ENCODE results near the gene BRD9. TPM values are rescaled to one million over a fixed set of nuclear protein-coding genes. Genes with fewer than 3 reads are reported as not detected.
A peak's percentile ranks its signal among the peaks of the same experiment; 100 is the strongest.

The BRD9 gene
- total RNA-seq, 4 donors from 2014 or later, result 26.5 to 44.9 (median 34.3) TPM

- peaks cover 0 to 56% (median 0%) of the 10 kb centered on the region in 4 donors for H3K27me3 ChIP-seq
- intact Hi-C loops (cut with DNase I), result no loop called here
- H3K9me3 ChIP-seq, result no peaks in the 10 kb centered on the region
- DNase-seq (ENCODE audit: extremely low spot score), result no peak
- WGBS, result 85% methylated on average over 16 of the region's 16 CpGs
- H3K27ac ChIP-seq (replicated peaks in 1 of 4), result no peak overlapping the region
- no peak overlapping the region for H3K4me3 ChIP-seq
- peaks cover 0 to 4% (median 0%) of the 10 kb centered on the region in 4 donors for H3K36me3 ChIP-seq
- H3K4me1 ChIP-seq, result peaks cover 7 to 24% (median 18%) of the 10 kb centered on the region in 4 donors
- TF ChIP-seq EP300 (IDR thresholded peaks at IDR 0.05) (no peak), CTCF (IDR thresholded peaks at IDR 0.05) (no peak), POLR2AphosphoS5 (IDR thresholded peaks at IDR 0.05) (no peak), POLR2A (IDR thresholded peaks at IDR 0.05; ENCODE audit: low read depth) (no peak)
Observed at GRCh38 chr5:851553-851952, 41.0 kb downstream of the BRD9 start.

GRCh38 chr5:851076-851475, 41.5 kb downstream of the BRD9 start:
- no peak for TF ChIP-seq EP300 (IDR thresholded peaks at IDR 0.05)
- no peak for TF ChIP-seq POLR2A (IDR thresholded peaks at IDR 0.05; ENCODE audit: low read depth)
- TF ChIP-seq POLR2AphosphoS5 (IDR thresholded peaks at IDR 0.05), result no peak
- TF ChIP-seq CTCF (IDR thresholded peaks at IDR 0.05), result no peak
- Histone ChIP-seq H3K27ac (replicated peaks in 1 of 4) (no peak overlapping the region), H3K4me1 (peaks cover 7 to 24% (median 18%) of the 10 kb centered on the region in 4 donors), H3K9me3 (no peaks in the 10 kb centered on the region), H3K27me3 (peaks cover 0 to 56% (median 0%) of the 10 kb centered on the region in 4 donors), H3K4me3 (no peak overlapping the region), H3K36me3 (peaks cover 0 to 6% (median 0%) of the 10 kb centered on the region in 4 donors)
- intact Hi-C loops (cut with DNase I), result no loop called here
- DNase-seq (ENCODE audit: extremely low spot score), result no peak
- 58% methylated on average over 9 of the region's 19 CpGs for WGBS

- Histone ChIP-seq H3K9me3 (no peaks in the 10 kb centered on the region), H3K36me3 (peaks cover 0 to 6% (median 0%) of the 10 kb centered on the region in 4 donors), H3K4me1 (peaks cover 7 to 24% (median 18%) of the 10 kb centered on the region in 4 donors), H3K4me3 (peak within 1 kb of the TSS; percentile 14 to 22 (median 17)), H3K27me3 (peaks cover 0 to 52% (median 0%) of the 10 kb centered on the region in 4 donors), H3K27ac (replicated peaks in 1 of 4) (no peak within 1 kb of the TSS)
- TF ChIP-seq CTCF (IDR thresholded peaks at IDR 0.05) (no peak), EP300 (IDR thresholded peaks at IDR 0.05) (no peak), POLR2A (IDR thresholded peaks at IDR 0.05; ENCODE audit: low read depth) (no peak), POLR2AphosphoS5 (IDR thresholded peaks at IDR 0.05) (no peak)
- intact Hi-C loops (cut with DNase I), result no loop called here
- WGBS, result 75% methylated on average over 23 of the region's 27 CpGs
- DNase-seq (ENCODE audit: extremely low spot score), result no peak
Observed at GRCh38 chr5:850511-851006, 42.0 kb downstream of the BRD9 start, which contains the start of gene ZDHHC11. ZDHHC11 (minus strand) TSS chr5:850986; CDS start chr5:850602, 384 bp downstream.

- peaks cover 7 to 24% (median 18%) of the 10 kb centered on the region in 4 donors for H3K4me1 ChIP-seq
- no peaks in the 10 kb centered on the region for H3K9me3 ChIP-seq
- H3K36me3 ChIP-seq, result peaks cover 0 to 6% (median 0%) of the 10 kb centered on the region in 4 donors
- WGBS, result 60% methylated on average over 5 of the region's 20 CpGs
- peak overlapping the region; percentile 14 to 22 (median 17) for H3K4me3 ChIP-seq
- peaks cover 0 to 44% (median 0%) of the 10 kb centered on the region in 4 donors for H3K27me3 ChIP-seq
- intact Hi-C loops (cut with DNase I), result no loop called here
- H3K27ac ChIP-seq (replicated peaks in 1 of 4), result no peak overlapping the region
- TF ChIP-seq POLR2A (IDR thresholded peaks at IDR 0.05; ENCODE audit: low read depth) (no peak), POLR2AphosphoS5 (IDR thresholded peaks at IDR 0.05) (no peak), EP300 (IDR thresholded peaks at IDR 0.05) (no peak), CTCF (IDR thresholded peaks at IDR 0.05) (no peak)
- no peak for DNase-seq (ENCODE audit: extremely low spot score)
Observed at GRCh38 chr5:849651-850301, 42.8 kb downstream of the BRD9 start.

Data from esophagus muscularis mucosa (tissue), 4 donors.